Fibroblast of lung (primary cell): ENCODE measurements around the gene PLEKHA5. TPM values are rescaled to one million over a fixed set of nuclear protein-coding genes. Genes with fewer than 3 reads are reported as not detected.
A peak's percentile ranks its signal among the peaks of the same experiment; 100 is the strongest.
"Not testable (repeated sequence)": the region's sequence is repeated elsewhere in the genome, so short reads cannot be mapped to it uniquely, and the experiment has no call there.

Source experiments
- DNase-seq, 2 donors: peaks; one replicate each; pipeline versions ENCODE4 v3.0.0 to v3.0.0-alpha.2; 2010; ENCODE audit warnings: low read depth in 2 of 2
- H2AFZ ChIP-seq: 2 replicates; pipeline ENCODE4 v1.5.1; 2012; ENCODE audit warnings: low read length, control low read depth, inconsistent platforms
- H3K27ac ChIP-seq: 2 replicates; pipeline ENCODE4 v1.5.1; 2011; ENCODE audit warnings: low read length, control low read depth; ENCODE audit not compliant: insufficient read depth
- H3K27me3 ChIP-seq: 2 replicates; pipeline ENCODE4 v1.5.1; 2011; ENCODE audit warnings: mild to moderate bottlenecking, low read length; ENCODE audit not compliant: control insufficient read depth, insufficient read depth
- H3K36me3 ChIP-seq: 2 replicates; pipeline ENCODE4 v1.5.1; 2011; ENCODE audit warnings: low read length; ENCODE audit not compliant: control insufficient read depth, insufficient read depth
- H3K4me1 ChIP-seq: 2 replicates; pipeline ENCODE4 v1.5.1; 2011; ENCODE audit warnings: low read length; ENCODE audit not compliant: control insufficient read depth, insufficient read depth; ENCODE audit errors: extremely low read depth
- H3K4me2 ChIP-seq: 2 replicates; pipeline ENCODE4 v1.5.1; 2011; ENCODE audit warnings: low read length, control low read depth; ENCODE audit not compliant: insufficient read depth; ENCODE audit errors: extremely low read depth
- H3K4me3 ChIP-seq, 4 experiments: fragments of 200-600 bp in 1 of 4; sonication (generic) in 1 of 4; replicated peaks in 1 of 4; 2 replicates each; pipeline ENCODE4 v1.5.1; 2011 to 2016; ENCODE audit warnings: low read length in 4 of 4, low read depth in 3 of 4, mild to moderate bottlenecking in 3 of 4, control low read depth in 2 of 4, inconsistent platforms in 1 of 4, mixed read lengths in 1 of 4; ENCODE audit not compliant: insufficient read depth in 1 of 4; ENCODE audit errors: control extremely low read depth in 1 of 4
- H3K79me2 ChIP-seq: 2 replicates; pipeline ENCODE4 v1.5.1; 2012; ENCODE audit warnings: mild to moderate bottlenecking, low read length, inconsistent platforms; ENCODE audit not compliant: control insufficient read depth, insufficient read depth
- H3K9ac ChIP-seq: 2 replicates; pipeline ENCODE4 v1.5.1; 2011; ENCODE audit warnings: mild to moderate bottlenecking, low read length, control low read depth; ENCODE audit not compliant: insufficient read depth
- H3K9me3 ChIP-seq: 2 replicates; pipeline ENCODE4 v1.5.1; 2012; ENCODE audit warnings: low read depth, low read length; ENCODE audit not compliant: control insufficient read depth, insufficient read depth
- H4K20me1 ChIP-seq: 2 replicates; pipeline ENCODE4 v1.5.1; 2011; ENCODE audit warnings: low read length; ENCODE audit not compliant: control insufficient read depth, insufficient read depth; ENCODE audit errors: extremely low read depth
- EZH2 ChIP-seq: IDR thresholded peaks from 2 replicates; pipeline ENCODE4 v1.5.1; 2012; ENCODE audit warnings: low read length, control low read depth, mild to moderate bottlenecking; ENCODE audit errors: missing control alignments
- polyA plus RNA-seq, 2 donors: library from polyadenylated mRNA; depleted of rRNA in 1 of 2; stranded (reverse) in 1 of 2; unstranded in 1 of 2; fragments of >200 nt; gene quantifications; 2 replicates each; pipeline ENCODE4 v1.2.1, GENCODE V29; 2011 to 2012; ENCODE audit warnings: missing spikeins in 1 of 2
- total RNA-seq: library from RNA; depleted of rRNA; stranded (reverse); fragments of >200 nt; gene quantifications from 2 replicates; pipeline ENCODE4 v1.2.1, GENCODE V29; 2014
- TF ChIP-seq, protein P1 (sequence below), 2 donors: IDR thresholded peaks in 1 of 2; conservative IDR thresholded peaks in 1 of 2; 1 replicate in 1 of 2; 2 replicates in 1 of 2; pipeline ENCODE4 v1.5.1; 2011 to 2012; ENCODE audit warnings: low read length in 2 of 2, control low read depth in 1 of 2, inconsistent platforms in 1 of 2, low read depth in 1 of 2, mild to moderate bottlenecking in 1 of 2

Gene PLEKHA5
- total and polyA plus RNA-seq, 2 donors (not counting 1 experiment from before 2014, with no cell fraction given) = 15.5 to 50.4 TPM

DNA sequence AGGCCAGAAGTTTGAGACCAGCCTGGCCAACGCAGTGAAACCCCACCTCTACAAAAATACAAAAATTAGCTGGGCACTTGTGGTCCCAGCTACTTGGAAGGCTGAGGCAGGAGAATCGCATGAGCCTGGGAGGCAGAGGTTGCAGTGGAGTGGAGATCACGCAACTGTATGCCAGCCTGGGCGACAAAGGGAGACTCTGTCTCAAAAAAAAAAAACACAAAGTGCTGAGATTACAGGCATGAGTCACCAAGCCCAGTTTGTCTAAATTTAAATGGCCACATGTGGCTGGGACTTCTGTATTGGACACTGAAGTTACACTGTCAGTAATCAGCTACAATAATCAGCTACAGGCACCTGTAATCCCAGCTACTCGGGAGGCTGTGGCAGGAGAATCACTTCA is 208.9 kb downstream of the PLEKHA5 start:
- H3K9me3 ChIP-seq = no peaks in the 10 kb centered on the region

DNA sequence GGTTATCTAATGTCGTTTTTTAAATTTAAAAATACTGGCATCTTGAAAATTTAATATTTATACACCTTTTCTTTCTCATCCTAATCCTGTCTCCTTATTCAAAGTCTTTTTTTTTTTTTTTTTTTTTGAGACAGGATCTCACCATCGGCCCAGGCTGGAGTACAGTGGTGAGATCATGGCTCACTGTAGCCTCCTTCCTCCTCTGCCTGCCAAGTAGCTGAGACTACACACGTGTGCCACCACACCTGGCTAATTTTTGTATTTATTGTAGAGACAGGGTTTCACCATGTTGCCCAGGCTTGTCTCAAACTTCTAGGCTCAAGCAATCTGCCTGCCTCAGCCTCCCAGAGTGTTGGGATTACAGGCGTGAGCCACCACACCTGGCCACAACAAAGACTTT is 221.3 kb downstream of the PLEKHA5 start:
- H3K9ac ChIP-seq, H4K20me1 ChIP-seq, H3K4me2 ChIP-seq, H2AFZ ChIP-seq, H3K79me2 ChIP-seq, H3K9me3 ChIP-seq, H3K27ac ChIP-seq, H3K36me3 ChIP-seq, H3K4me3 ChIP-seq, H3K4me1 ChIP-seq, DNase-seq, H3K27me3 ChIP-seq: not testable (repeated sequence)

More for the DNA sequence above, 208.9 kb downstream of the PLEKHA5 start:
- H3K4me1 ChIP-seq = no peaks in the 10 kb centered on the region
- TF ChIP-seq, protein P1, sequence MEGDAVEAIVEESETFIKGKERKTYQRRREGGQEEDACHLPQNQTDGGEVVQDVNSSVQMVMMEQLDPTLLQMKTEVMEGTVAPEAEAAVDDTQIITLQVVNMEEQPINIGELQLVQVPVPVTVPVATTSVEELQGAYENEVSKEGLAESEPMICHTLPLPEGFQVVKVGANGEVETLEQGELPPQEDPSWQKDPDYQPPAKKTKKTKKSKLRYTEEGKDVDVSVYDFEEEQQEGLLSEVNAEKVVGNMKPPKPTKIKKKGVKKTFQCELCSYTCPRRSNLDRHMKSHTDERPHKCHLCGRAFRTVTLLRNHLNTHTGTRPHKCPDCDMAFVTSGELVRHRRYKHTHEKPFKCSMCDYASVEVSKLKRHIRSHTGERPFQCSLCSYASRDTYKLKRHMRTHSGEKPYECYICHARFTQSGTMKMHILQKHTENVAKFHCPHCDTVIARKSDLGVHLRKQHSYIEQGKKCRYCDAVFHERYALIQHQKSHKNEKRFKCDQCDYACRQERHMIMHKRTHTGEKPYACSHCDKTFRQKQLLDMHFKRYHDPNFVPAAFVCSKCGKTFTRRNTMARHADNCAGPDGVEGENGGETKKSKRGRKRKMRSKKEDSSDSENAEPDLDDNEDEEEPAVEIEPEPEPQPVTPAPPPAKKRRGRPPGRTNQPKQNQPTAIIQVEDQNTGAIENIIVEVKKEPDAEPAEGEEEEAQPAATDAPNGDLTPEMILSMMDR (conservative IDR thresholded peaks at IDR 0.05 in 1 of 2, IDR thresholded peaks at IDR 0.05 in 1 of 2; ENCODE audit: low read depth in 1 of 2, low read length in 2 of 2) = no peak
- TF ChIP-seq EZH2 = no peak
- H3K27me3 ChIP-seq = no peaks in the 10 kb centered on the region
- no peak overlapping the region for H3K4me3 ChIP-seq
- H3K4me2 ChIP-seq = no peak overlapping the region
- H4K20me1 ChIP-seq = no peaks in the 10 kb centered on the region
- H2AFZ ChIP-seq = no peak overlapping the region
- peak in 1 of 2 donors; percentile 13 for DNase-seq
- no peaks in the 10 kb centered on the region for H3K36me3 ChIP-seq
- H3K27ac ChIP-seq = no peak overlapping the region
- H3K9ac ChIP-seq = no peak overlapping the region
- H3K79me2 ChIP-seq = no peaks in the 10 kb centered on the region

DNA sequence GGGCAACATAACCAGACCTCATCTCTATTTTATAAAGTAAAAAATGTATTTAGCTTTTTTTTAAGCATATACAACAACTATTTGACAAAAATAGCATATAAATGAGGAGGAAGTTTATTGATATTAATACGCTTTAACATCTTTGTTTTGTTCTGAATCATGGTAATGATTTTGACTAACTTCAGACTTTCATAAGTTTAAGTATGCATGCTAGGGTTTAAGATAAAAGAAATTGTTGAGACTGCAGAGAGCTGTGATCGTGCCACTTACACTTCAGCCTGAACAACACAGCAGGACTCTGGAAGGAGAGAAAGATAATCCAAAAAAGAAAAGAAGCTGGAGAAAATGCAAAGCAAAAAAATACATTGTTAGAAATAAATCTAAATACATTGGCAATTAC is 221.8 kb downstream of the PLEKHA5 start:
- Histone ChIP-seq H3K36me3 (no peaks in the 10 kb centered on the region), H3K27me3 (no peaks in the 10 kb centered on the region)

More for the DNA sequence above, 221.8 kb downstream of the PLEKHA5 start:
- TF ChIP-seq, protein P1 (conservative IDR thresholded peaks at IDR 0.05 in 1 of 2, IDR thresholded peaks at IDR 0.05 in 1 of 2; ENCODE audit: low read depth in 1 of 2, low read length in 2 of 2) = no peak
- no peak for TF ChIP-seq EZH2
- no peak overlapping the region for H3K4me3 ChIP-seq
- no peak overlapping the region for H3K9ac ChIP-seq
- H3K4me2 ChIP-seq = no peak overlapping the region
- H3K4me1 ChIP-seq = no peaks in the 10 kb centered on the region
- H3K27ac ChIP-seq = no peak overlapping the region
- DNase-seq = no peak
- no peaks in the 10 kb centered on the region for H4K20me1 ChIP-seq
- H3K9me3 ChIP-seq = no peaks in the 10 kb centered on the region
- no peak overlapping the region for H2AFZ ChIP-seq
- no peaks in the 10 kb centered on the region for H3K79me2 ChIP-seq
